ENCODE measurements around the gene PLSCR3.

PLSCR3 gene

GRCh38 chr17:7347630-7348477, 46.5 kb downstream of the PLSCR3 start:
- ATAC-seq (no peak), DNase-seq (no peak)

GRCh38 chr17:7346761-7347614, 47.3 kb downstream of the PLSCR3 start:
- no peak for ATAC-seq
- no peak for DNase-seq

- DNase-seq (no peak), ATAC-seq (no peak)
Measured at GRCh38 chr17:7343250-7343649, 51.1 kb downstream of the PLSCR3 start.

GRCh38 chr17:7341842-7342241, 52.5 kb downstream of the PLSCR3 start:
- ATAC-seq: no peak

GRCh38 chr17:7340179-7340578, 54.1 kb downstream of the PLSCR3 start:
- DNase-seq (no peak), ATAC-seq (no peak)

More at GRCh38 chr17:7341842-7342241, 52.5 kb downstream of the PLSCR3 start:
- no peak for DNase-seq

All from stimulated activated naive CD8-positive, alpha-beta T cell treated with anti-CD3 and anti-CD28 coated beads, Interleukin-15, Interleukin-2, amounts not matched to agents 100 U/mL and 50 U/mL, for 24 hours (primary cell).